GM12891 (cell line): ENCODE data around the gene TAF11L9.

ENCODE experiments used
- PAX5 ChIP-seq: IDR thresholded peaks from 2 replicates; pipeline ENCODE4 v1.6.1; 2011; ENCODE audit warnings: low read length, moderate library complexity, mild to moderate bottlenecking; ENCODE audit not compliant: insufficient read depth, severe bottlenecking
- POLR2A ChIP-seq: IDR thresholded peaks from 2 replicates; pipeline ENCODE4 v1.6.1; 2011; ENCODE audit warnings: low read depth, low read length, control low read depth
- POLR2AphosphoS5 ChIP-seq: IDR thresholded peaks from 2 replicates; pipeline ENCODE4 v1.6.1; 2011; ENCODE audit warnings: low read depth, low read length, control low read depth
- POU2F2 ChIP-seq: IDR thresholded peaks from 2 replicates; pipeline ENCODE4 v1.6.1; 2011; ENCODE audit warnings: low read depth, mild to moderate bottlenecking, control low read depth, low read length, moderate library complexity
- SPI1 ChIP-seq: IDR thresholded peaks from 2 replicates; pipeline ENCODE4 v1.6.1; 2011; ENCODE audit warnings: low read depth, low read length, control low read depth
- TAF1 ChIP-seq: IDR thresholded peaks from 2 replicates; pipeline ENCODE4 v1.6.1; 2011; ENCODE audit warnings: low read depth, low read length, control low read depth

- TF ChIP-seq POLR2A (no peak), POLR2AphosphoS5 (no peak), TAF1 (no peak), SPI1 (no peak), POU2F2 (no peak), PAX5 (no peak)
Observed at GRCh38 chr5:17614872-17615605, 20.8 kb upstream of the TAF11L9 start.
